GM12865 (cell line): ENCODE results near the gene PTPN2.

ENCODE experiments used
- DNase-seq: peaks from one replicate; pipeline ENCODE4 v3.0.0; 2010; ENCODE audit warnings: low read depth
- H3K4me3 ChIP-seq: 2 replicates; pipeline ENCODE4 v1.5.1; 2011; ENCODE audit warnings: mild to moderate bottlenecking, low read depth, low read length, control low read depth
- CTCF ChIP-seq: IDR thresholded peaks from 2 replicates; pipeline ENCODE4 v1.5.1; 2011; ENCODE audit warnings: low read length, control low read depth, low read depth, inconsistent platforms; ENCODE audit not compliant: insufficient read depth; ENCODE audit errors: missing control alignments

PTPN2 gene

GRCh38 chr18:12802538-12802937, 81.5 kb downstream of the PTPN2 start:
- H3K4me3 ChIP-seq: no peak overlapping the region
- TF ChIP-seq CTCF: no peak
- DNase-seq: no peak

- DNase-seq: no peak
- no peak overlapping the region for H3K4me3 ChIP-seq
- TF ChIP-seq CTCF: no peak
Measured at GRCh38 chr18:12796448-12796847, 87.6 kb downstream of the PTPN2 start.

GRCh38 chr18:12791610-12792009, 92.4 kb downstream of the PTPN2 start:
- no peak overlapping the region for H3K4me3 ChIP-seq
- no peak for DNase-seq
- TF ChIP-seq CTCF: no peak

GRCh38 chr18:12786669-12787068, 97.4 kb downstream of the PTPN2 start:
- no peak overlapping the region for H3K4me3 ChIP-seq
- DNase-seq: no peak
- no peak for TF ChIP-seq CTCF

GRCh38 chr18:12783524-12783923, 100.5 kb downstream of the PTPN2 start:
- H3K4me3 ChIP-seq: no peak overlapping the region
- DNase-seq: no peak
- no peak for TF ChIP-seq CTCF

GRCh38 chr18:12782521-12782920, 101.5 kb downstream of the PTPN2 start:
- no peak for DNase-seq
- H3K4me3 ChIP-seq: no peak overlapping the region
- TF ChIP-seq CTCF: no peak

GRCh38 chr18:12779456-12779855, 104.6 kb downstream of the PTPN2 start:
- TF ChIP-seq CTCF: no peak
- H3K4me3 ChIP-seq: no peak overlapping the region
- DNase-seq: no peak
